ENCODE measurements around the gene CENPF.

GRCh38 chr1:214676747-214677146 lies 73.8 kb downstream of the CENPF start:
- TF ChIP-seq CTCF (IDR thresholded peaks at IDR 0.05) (no peak), POLR2A (IDR thresholded peaks at IDR 0.05) (no peak), EP300 (IDR thresholded peaks at IDR 0.05) (no peak), POLR2AphosphoS5 (IDR thresholded peaks at IDR 0.05) (no peak)

Measured in suprapubic skin (tissue), 4 donors.